NCI-H187 (cell line): ENCODE measurements around the gene LMF1.
"Not testable (repeated sequence)": the region's sequence is repeated elsewhere in the genome, so short reads cannot be mapped to it uniquely, and the experiment has no call there.

Experiments
- DNase-seq, 2 experiments: peaks; one replicate each; lab custom pipeline; 2025; lab: John Stamatoyannopoulos, UW

The LMF1 gene

GRCh38 chr16:850668-851067, 120.1 kb downstream of the LMF1 start:
- no peak for DNase-seq

GRCh38 chr16:848510-849253, 122.1 kb downstream of the LMF1 start:
- DNase-seq: no peak

- DNase-seq: no peak
Observed at GRCh38 chr16:847681-848445, 122.9 kb downstream of the LMF1 start.

- DNase-seq: no peak
Observed at GRCh38 chr16:847151-847550, 123.6 kb downstream of the LMF1 start.

DNA sequence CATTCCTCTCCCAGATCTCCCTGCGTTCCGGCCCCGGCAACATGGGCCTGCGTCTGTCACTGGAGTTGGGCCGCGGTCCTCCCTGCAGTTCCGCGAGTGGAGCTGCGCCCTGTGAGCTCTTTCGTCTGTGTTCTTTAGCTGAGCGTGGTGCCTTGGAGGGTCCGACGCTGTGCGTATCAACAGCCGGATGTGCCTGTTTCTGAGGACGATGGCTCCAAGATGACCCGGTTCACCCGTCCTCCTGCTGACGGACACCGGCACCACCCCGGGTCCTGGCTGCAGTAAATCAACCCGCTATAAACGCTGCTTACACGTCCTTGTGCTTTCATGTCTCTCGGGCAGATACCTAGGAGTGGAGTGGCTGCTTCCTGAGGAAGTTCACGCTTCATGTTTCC, 125.4 kb downstream of the LMF1 start:
- DNase-seq: no peak

GRCh38 chr16:844638-845350, 126.0 kb downstream of the LMF1 start:
- DNase-seq: no peak

DNA sequence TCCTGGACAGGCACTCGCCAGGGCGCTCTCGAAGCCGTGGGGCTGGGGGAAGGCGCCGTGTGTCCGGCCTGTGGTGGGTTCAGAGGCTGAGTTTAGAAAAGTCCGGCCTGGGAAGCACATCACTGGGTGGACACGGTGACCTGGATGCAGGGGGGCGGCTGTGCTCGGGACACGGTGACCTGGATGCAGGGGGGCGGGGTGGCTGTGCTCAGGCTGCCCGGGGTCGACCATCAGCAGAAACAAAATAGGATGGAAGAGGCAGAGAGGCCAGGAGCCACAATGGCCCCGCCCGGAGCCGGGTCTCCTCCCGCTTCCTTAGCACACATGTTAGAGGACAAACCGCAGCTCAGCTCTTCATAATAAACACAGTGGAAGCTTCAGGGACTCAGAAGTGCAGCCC, 127.0 kb downstream of the LMF1 start:
- no peak for DNase-seq

DNA sequence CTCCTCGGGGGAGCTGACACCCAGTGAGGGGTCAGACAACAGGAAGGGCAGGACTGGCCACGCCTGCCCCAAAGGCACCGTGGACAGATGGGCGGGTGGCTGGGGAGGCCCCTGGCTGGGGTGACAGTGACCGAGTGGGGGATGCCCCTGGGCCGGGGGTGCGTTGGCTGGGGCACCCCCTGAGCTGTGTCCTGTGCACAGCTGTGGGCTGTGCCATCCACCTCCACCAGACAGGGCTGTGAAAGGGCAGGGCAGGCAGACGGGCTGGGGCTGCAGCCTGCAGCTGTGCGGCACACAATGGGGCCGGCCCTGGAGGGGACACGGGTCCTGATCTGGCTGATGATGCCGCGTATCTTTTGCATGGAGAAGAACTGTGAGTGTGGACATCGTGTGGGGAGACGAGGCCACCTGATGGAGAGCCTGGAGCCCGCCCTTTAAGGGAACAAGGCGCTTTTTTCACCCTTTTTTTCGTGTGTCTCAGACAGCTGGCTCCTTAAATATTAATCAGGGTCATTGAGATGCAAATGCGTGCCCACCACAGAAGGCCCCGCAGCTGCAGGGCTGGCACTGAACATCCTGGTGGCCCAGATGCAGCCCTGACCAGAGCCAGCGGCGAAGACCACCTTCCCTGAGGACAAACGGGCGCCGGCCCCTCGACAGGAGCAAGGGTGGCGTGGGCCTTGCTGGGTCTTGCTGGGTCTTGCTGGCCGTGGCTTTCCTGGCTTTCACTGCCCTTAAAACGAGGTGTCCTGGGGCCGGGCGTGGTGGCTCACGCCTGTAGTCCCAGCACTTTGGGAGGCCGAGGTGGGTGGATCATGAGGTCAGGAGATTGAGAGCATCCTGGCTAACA, 127.8 kb downstream of the LMF1 start:
- DNase-seq: no peak

DNA sequence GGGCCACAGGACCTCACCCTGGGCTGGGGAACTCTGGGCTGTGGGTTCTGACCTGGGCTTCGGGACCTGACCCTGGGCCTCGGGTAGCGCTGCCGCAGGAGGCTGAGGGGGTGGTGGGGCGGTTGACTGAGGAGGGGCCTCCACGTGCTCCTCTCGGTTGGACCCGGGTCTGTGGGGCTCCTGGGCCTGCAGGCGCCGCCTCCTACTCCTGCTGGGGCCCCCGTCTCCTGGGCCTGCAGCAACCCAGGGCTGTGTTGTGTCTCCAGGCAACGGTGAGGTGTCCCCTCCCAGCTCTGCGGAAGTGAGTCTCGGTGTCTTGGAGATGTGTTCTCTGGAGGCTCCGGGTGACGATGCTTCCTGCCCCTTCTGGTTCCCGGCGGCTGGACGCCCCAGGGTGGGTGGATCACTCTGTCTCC, 128.7 kb downstream of the LMF1 start:
- no peak for DNase-seq

DNA sequence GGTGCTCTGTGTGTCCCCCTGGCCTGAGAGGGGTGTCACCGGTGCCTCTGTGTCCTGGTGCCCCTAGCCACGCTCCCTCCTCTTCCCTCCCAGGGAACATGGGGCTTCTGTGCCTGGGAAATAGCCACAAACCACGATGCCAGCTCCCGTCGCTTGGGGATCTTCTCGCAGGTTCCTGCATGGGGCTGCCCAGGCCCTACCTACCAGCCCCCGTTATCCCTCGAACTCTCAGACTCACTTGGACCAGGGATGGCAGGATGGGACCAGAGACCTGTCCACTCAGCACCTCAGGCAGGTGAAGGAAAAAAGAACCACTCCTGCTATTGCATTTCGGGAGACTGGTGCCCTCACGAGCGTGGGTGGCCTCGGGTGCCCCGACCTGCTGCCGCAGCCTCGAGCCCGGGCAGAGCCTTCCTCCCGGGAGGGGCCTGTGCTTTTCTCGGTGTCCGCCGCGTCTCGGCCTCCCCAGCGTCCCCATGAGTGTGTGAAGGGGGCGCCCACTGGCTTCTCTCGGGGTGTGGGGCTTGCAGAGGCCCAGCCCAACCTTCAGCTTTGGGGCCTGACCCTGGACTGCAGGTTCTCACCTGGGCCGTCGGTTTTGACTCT, 129.2 kb downstream of the LMF1 start:
- no peak for DNase-seq

GRCh38 chr16:840561-841454, 130.0 kb downstream of the LMF1 start:
- no peak for DNase-seq

- no peak for DNase-seq
Observed at GRCh38 chr16:839643-840408, 131.0 kb downstream of the LMF1 start.

DNA sequence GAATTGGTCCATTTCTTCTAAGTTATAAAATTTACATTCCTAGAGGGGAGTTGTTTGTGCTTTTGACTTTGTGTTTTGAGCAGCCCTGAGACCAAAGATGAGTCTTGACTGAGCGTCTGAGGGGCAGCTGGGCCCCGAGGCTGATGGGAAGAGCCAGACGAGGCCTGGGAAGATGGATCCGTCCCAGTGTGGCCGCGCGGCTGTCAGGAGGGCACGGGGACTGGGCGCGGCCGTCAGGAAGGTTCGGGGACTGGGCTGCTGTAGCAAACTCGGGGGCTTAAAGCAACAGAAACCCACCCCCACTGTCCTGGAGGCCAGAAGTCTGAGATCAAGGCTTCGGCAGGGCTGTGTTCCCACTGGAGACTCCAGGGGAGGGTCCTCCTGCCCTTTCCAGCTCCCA, 132.0 kb downstream of the LMF1 start:
- no peak for DNase-seq

DNA sequence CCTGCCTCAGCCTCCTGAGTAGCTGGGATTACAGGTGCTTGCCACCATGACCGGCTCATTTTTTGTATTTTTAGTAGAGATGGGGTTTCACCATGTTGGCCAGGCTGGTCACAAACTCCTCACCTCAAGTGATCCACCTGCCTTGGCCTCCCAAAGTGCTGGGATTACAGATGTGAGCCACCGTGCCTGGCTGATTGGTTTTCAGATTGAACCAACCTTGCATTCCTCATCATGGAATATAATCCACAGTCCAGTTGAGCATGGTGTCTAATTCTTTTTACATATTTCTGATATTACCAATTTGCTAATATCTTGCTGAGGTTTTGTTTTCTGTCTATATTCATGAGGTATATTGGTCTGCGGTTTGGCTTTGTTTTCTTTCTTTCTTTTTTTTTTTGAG, 134.0 kb downstream of the LMF1 start:
- DNase-seq: not testable (repeated sequence)

- DNase-seq: no peak
Observed at GRCh38 chr16:836221-836620, 134.6 kb downstream of the LMF1 start.

DNA sequence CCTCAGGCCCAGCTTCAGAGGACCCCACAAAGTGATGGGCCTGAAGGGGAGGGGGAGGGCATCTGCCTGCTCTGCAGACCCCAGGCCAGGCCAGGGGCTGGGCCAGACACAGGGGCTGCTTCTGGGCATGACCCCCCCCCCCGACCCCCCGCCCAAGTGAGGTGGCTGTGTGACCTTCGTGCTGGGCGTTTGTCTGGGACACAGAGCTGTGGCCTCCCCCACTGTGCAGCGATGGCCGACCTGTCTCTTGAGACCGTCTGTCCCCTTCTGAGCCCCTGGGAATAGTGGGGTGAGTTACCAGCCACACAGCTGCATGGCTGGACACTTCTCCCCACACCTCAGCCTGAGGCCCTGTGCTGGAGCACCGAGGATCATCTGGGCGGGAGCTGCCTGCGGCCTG, 135.4 kb downstream of the LMF1 start:
- DNase-seq: no peak

DNA sequence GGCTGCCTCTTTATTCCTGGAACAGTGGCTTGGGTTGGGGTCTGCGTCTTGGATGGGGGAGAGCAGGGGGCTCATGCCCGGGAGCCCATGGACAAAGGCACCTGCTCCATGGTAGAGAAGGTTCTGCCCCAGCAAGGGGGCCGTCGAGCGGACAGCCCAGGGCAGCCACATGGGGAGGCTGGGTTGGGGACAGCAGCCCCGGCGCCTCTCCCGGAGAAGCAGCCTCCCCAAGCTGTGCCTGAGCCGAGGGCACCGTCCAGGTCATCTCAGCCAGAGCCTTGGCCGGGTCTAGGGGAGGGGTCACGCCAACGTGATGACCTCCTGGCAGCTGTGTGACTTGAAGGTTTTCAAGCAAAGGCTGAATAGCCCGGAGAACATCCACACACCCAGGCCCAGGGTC, 137.4 kb downstream of the LMF1 start:
- no peak for DNase-seq

- DNase-seq: no peak
Observed at GRCh38 chr16:832652-833336, 138.0 kb downstream of the LMF1 start.
